H9 (cell line): Measurements from ENCODE around the gene ACTL8. TPM values are rescaled to one million over a fixed set of nuclear protein-coding genes. Genes with fewer than 3 reads are reported as not detected.

ENCODE experiments used
- DNase-seq: peaks from one replicate; pipeline ENCODE4 v3.0.0-alpha.2; 2017
- H2AFZ ChIP-seq: one replicate; pipeline ENCODE4 v1.6.1; 2013; ENCODE audit warnings: mild to moderate bottlenecking, low read length, control low read depth, moderate library complexity
- H2AK5ac ChIP-seq: 2 replicates; pipeline ENCODE4 v1.6.1; 2013; ENCODE audit warnings: low read length, control low read depth, mixed read lengths; ENCODE audit not compliant: insufficient read length
- H2BK120ac ChIP-seq: one replicate; pipeline ENCODE4 v1.6.1; 2013; ENCODE audit warnings: low read depth, mild to moderate bottlenecking, low read length, control low read depth, inconsistent platforms; ENCODE audit not compliant: poor library complexity, severe bottlenecking
- H2BK12ac ChIP-seq: 2 replicates; pipeline ENCODE4 v1.6.1; 2013; ENCODE audit warnings: low read length, control low read depth, mixed read lengths, low read depth; ENCODE audit not compliant: insufficient read length
- H2BK15ac ChIP-seq: 2 replicates; pipeline ENCODE4 v1.6.1; 2013; ENCODE audit warnings: low read depth, low read length, control low read depth
- H2BK20ac ChIP-seq: one replicate; pipeline ENCODE4 v1.6.1; 2013; ENCODE audit warnings: low read depth, mild to moderate bottlenecking, low read length, control low read depth, inconsistent platforms; ENCODE audit not compliant: poor library complexity, severe bottlenecking
- H2BK5ac ChIP-seq: 2 replicates; pipeline ENCODE4 v1.6.1; 2013; ENCODE audit warnings: low read length, control low read depth, mixed read lengths; ENCODE audit not compliant: insufficient read length
- H3K14ac ChIP-seq: 2 replicates; pipeline ENCODE4 v1.6.1; 2013; ENCODE audit warnings: low read length, control low read depth; ENCODE audit not compliant: insufficient read depth
- H3K18ac ChIP-seq: 2 replicates; pipeline ENCODE4 v1.6.1; 2013; ENCODE audit warnings: low read depth, mild to moderate bottlenecking, mixed read lengths, low read length, control low read depth; ENCODE audit not compliant: insufficient read length
- H3K23ac ChIP-seq: 2 replicates; pipeline ENCODE4 v1.6.1; 2013; ENCODE audit warnings: low read length, control low read depth, mixed read lengths, low read depth; ENCODE audit not compliant: insufficient read length
- H3K23me2 ChIP-seq: 2 replicates; pipeline ENCODE4 v1.6.1; 2013; ENCODE audit warnings: low read depth, mild to moderate bottlenecking, mixed read lengths, low read length, control low read depth; ENCODE audit not compliant: insufficient read length, poor library complexity, severe bottlenecking
- H3K27ac ChIP-seq: 2 replicates; pipeline ENCODE4 v1.5.1; 2013; ENCODE audit warnings: low read length, control low read depth, mixed read lengths, low read depth; ENCODE audit not compliant: insufficient read length
- H3K27me3 ChIP-seq: 2 replicates; pipeline ENCODE4 v1.6.1; 2013; ENCODE audit warnings: low read length, control low read depth, inconsistent platforms; ENCODE audit not compliant: insufficient read depth
- H3K4ac ChIP-seq: 2 replicates; pipeline ENCODE4 v1.6.1; 2013; ENCODE audit warnings: low read depth, mild to moderate bottlenecking, control low read depth, inconsistent platforms, low read length, moderate library complexity
- H3K4me1 ChIP-seq: 2 replicates; pipeline ENCODE4 v1.6.1; 2013; ENCODE audit warnings: low read length, control low read depth, inconsistent platforms; ENCODE audit not compliant: insufficient read depth
- H3K4me2 ChIP-seq: 2 replicates; pipeline ENCODE4 v1.6.1; 2013; ENCODE audit warnings: low read length, control low read depth, mixed read lengths; ENCODE audit not compliant: insufficient read length, insufficient read depth
- H3K56ac ChIP-seq: 2 replicates; pipeline ENCODE4 v1.6.1; 2013; ENCODE audit warnings: low read depth, mild to moderate bottlenecking, mixed read lengths, low read length, control low read depth; ENCODE audit not compliant: insufficient read length
- H3K79me1 ChIP-seq: 2 replicates; pipeline ENCODE4 v1.6.1; 2013; ENCODE audit warnings: low read depth, mild to moderate bottlenecking, moderate library complexity, low read length, control low read depth, inconsistent platforms; ENCODE audit not compliant: insufficient read depth, poor library complexity, severe bottlenecking
- H3K79me2 ChIP-seq: 2 replicates; pipeline ENCODE4 v1.6.1; 2013; ENCODE audit warnings: low read length, control low read depth, inconsistent platforms; ENCODE audit not compliant: insufficient read depth
- H3K9ac ChIP-seq: 2 replicates; pipeline ENCODE4 v1.6.1; 2013; ENCODE audit warnings: low read length, control low read depth, mixed read lengths; ENCODE audit not compliant: insufficient read length; ENCODE audit errors: extremely low read depth
- H3K9me3 ChIP-seq: one replicate; pipeline ENCODE4 v1.6.1; 2013; ENCODE audit warnings: low read depth, low read length, inconsistent platforms; ENCODE audit not compliant: control insufficient read depth
- H3T11ph ChIP-seq: one replicate; pipeline ENCODE4 v1.6.1; 2013; ENCODE audit warnings: mild to moderate bottlenecking, low read length, control low read depth, inconsistent platforms
- H4K20me1 ChIP-seq: one replicate; pipeline ENCODE4 v1.6.1; 2013; ENCODE audit not compliant: control insufficient read depth, insufficient read length, insufficient read depth
- H4K5ac ChIP-seq: 2 replicates; pipeline ENCODE4 v1.6.1; 2013; ENCODE audit warnings: low read depth, mild to moderate bottlenecking, mixed read lengths, low read length, control low read depth; ENCODE audit not compliant: insufficient read length
- H4K8ac ChIP-seq: replicated peaks from 2 replicates; pipeline ENCODE4 v1.6.1; 2013; ENCODE audit warnings: low read length, control low read depth, mixed read lengths, low read depth; ENCODE audit not compliant: insufficient read length
- H4K91ac ChIP-seq: 2 replicates; pipeline ENCODE4 v1.6.1; 2013; ENCODE audit warnings: low read depth, mild to moderate bottlenecking, moderate library complexity, mixed read lengths, low read length, control low read depth; ENCODE audit not compliant: insufficient read length
- H3K27ac Mint-ChIP-seq, 3 experiments: 2 replicates in 2 of 3; 3 replicates in 1 of 3; pipeline ENCODE4 v1.8.0; 2020 to 2021; ENCODE audit warnings: mixed read lengths in 3 of 3, mild to moderate bottlenecking in 1 of 3, moderate library complexity in 1 of 3
- H3K27me3 Mint-ChIP-seq: 2 replicates; pipeline ENCODE4 v1.8.0; 2021; ENCODE audit warnings: low read depth, mild to moderate bottlenecking, moderate library complexity, mixed read lengths
- H3K36me3 Mint-ChIP-seq, 3 experiments: 2 replicates in 2 of 3; 3 replicates in 1 of 3; pipeline ENCODE4 v1.8.0; 2020 to 2021; ENCODE audit warnings: low read depth in 3 of 3, mixed read lengths in 3 of 3; ENCODE audit not compliant: insufficient read depth in 1 of 3
- H3K4me1 Mint-ChIP-seq, 2 experiments: 2 replicates each; pipeline ENCODE4 v1.8.0; 2020; ENCODE audit warnings: mixed read lengths in 2 of 2
- H3K4me3 Mint-ChIP-seq, 2 experiments: 2 replicates in 1 of 2; 3 replicates in 1 of 2; pipeline ENCODE4 v1.8.0; 2020 to 2021; ENCODE audit warnings: mild to moderate bottlenecking in 2 of 2, mixed read lengths in 2 of 2, moderate library complexity in 1 of 2
- H3K9me3 Mint-ChIP-seq, 2 experiments: 2 replicates in 1 of 2; 3 replicates in 1 of 2; pipeline ENCODE4 v1.8.0; 2020; ENCODE audit warnings: mild to moderate bottlenecking in 2 of 2, mixed read lengths in 2 of 2, moderate library complexity in 1 of 2
- WGBS: extraction: QIAGEN DNeasy Blood & Tissue Kit; methylation state at CpG from one replicate; pipeline ENCODE4 v1.1.7; 2013; ENCODE audit warnings: missing lambda C conversion rate, low lambda C conversion rate, mixed read lengths; ENCODE audit not compliant: insufficient read length; ENCODE audit errors: extremely low coverage; 5-methylcytosine and 5-hydroxymethylcytosine counted together
- total RNA-seq: library from RNA; stranded (reverse); gene quantifications from 2 replicates; pipeline ENCODE4 v1.2.1, GENCODE V29; 2021
- TF ChIP-seq, protein P1 (sequence below): fragments of 200-600 bp; sonication (generic); conservative IDR thresholded peaks from 3 replicates; pipeline ENCODE4 v1.8.0; 2021; ENCODE audit warnings: antibody characterized with exemption, mild to moderate bottlenecking

ACTL8 gene
- total RNA-seq, 1 experiment from 2014 or later = not detected

DNA sequence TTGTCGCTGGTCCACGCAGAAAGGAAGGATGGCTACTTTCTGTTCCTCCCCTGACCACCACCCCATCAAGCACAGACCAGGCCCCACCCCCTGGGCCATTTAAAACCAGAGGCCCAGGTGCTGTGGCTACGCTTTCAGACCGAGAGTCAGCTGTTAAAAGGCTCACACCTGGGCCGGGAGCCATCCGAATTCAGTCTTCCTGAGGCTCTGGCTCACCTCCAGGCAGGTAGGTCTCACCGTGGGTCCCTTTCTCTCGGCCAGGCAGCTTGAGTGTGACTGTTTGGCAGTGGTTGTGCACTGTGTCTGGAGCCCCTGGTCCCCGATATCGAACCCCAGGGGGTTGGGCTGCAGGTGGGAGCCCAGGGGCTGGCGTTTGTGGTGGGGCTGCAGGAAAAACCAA lies 7.2 kb downstream of the ACTL8 start:
- peaks cover 4 to 11% of the 10 kb centered on the region in 2 experiments for H3K4me1 Mint-ChIP-seq
- Histone ChIP-seq H2AFZ (no peak overlapping the region), H2AK5ac (no peak overlapping the region), H3K18ac (no peak overlapping the region), H3K4me2 (no peak overlapping the region), H3K9ac (no peak overlapping the region), H4K8ac (no peak overlapping the region), H3K79me1 (no peaks in the 10 kb centered on the region), H3K27ac (no peak overlapping the region), H2BK20ac (no peak overlapping the region), H3T11ph (no peak overlapping the region), H3K23me2 (no peaks in the 10 kb centered on the region), H2BK12ac (no peak overlapping the region), H3K56ac (no peak overlapping the region), H2BK5ac (no peak overlapping the region), H4K91ac (no peak overlapping the region), H3K9me3 (peaks cover 12% of the 10 kb centered on the region), H3K23ac (no peak overlapping the region), H2BK15ac (no peak overlapping the region), H4K5ac (no peak overlapping the region), H2BK120ac (no peak overlapping the region), H3K79me2 (no peaks in the 10 kb centered on the region), H4K20me1 (no peaks in the 10 kb centered on the region), H3K4me1 (no peaks in the 10 kb centered on the region), H3K14ac (no peak overlapping the region), H3K4ac (no peak overlapping the region), H3K27me3 (no peaks in the 10 kb centered on the region)
- DNase-seq = no peak
- H3K27ac Mint-ChIP-seq = peak overlapping the region in 1 of 3 experiments; percentile 31; a peak in 1 of 7 replicates
- peaks cover 29 to 31% of the 10 kb centered on the region in 2 experiments for H3K9me3 Mint-ChIP-seq
- WGBS = no CpG with 5 or more reads among the region's 11 CpGs
- H3K36me3 Mint-ChIP-seq = peaks cover 13 to 23% (median 22%) of the 10 kb centered on the region in 3 experiments
- H3K27me3 Mint-ChIP-seq = peaks cover 21% of the 10 kb centered on the region
- TF ChIP-seq, protein P1, sequence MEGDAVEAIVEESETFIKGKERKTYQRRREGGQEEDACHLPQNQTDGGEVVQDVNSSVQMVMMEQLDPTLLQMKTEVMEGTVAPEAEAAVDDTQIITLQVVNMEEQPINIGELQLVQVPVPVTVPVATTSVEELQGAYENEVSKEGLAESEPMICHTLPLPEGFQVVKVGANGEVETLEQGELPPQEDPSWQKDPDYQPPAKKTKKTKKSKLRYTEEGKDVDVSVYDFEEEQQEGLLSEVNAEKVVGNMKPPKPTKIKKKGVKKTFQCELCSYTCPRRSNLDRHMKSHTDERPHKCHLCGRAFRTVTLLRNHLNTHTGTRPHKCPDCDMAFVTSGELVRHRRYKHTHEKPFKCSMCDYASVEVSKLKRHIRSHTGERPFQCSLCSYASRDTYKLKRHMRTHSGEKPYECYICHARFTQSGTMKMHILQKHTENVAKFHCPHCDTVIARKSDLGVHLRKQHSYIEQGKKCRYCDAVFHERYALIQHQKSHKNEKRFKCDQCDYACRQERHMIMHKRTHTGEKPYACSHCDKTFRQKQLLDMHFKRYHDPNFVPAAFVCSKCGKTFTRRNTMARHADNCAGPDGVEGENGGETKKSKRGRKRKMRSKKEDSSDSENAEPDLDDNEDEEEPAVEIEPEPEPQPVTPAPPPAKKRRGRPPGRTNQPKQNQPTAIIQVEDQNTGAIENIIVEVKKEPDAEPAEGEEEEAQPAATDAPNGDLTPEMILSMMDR = no peak
- H3K4me3 Mint-ChIP-seq = no peak overlapping the region
